PC-9 (cell line): ENCODE results near the gene CCDC88C.

Source experiments
- CTCF ChIP-seq: fragments of 200-600 bp; sonication (generic); conservative IDR thresholded peaks from 2 replicates; pipeline ENCODE4 v1.6.1; 2017; ENCODE audit warnings: mixed run types, antibody characterized with exemption, mild to moderate bottlenecking, moderate library complexity
- EZH2 ChIP-seq: fragments of 200-600 bp; sonication (generic); IDR thresholded peaks from 2 replicates; pipeline ENCODE4 v1.8.0; 2017; ENCODE audit warnings: antibody characterized with exemption, low read depth

DNA sequence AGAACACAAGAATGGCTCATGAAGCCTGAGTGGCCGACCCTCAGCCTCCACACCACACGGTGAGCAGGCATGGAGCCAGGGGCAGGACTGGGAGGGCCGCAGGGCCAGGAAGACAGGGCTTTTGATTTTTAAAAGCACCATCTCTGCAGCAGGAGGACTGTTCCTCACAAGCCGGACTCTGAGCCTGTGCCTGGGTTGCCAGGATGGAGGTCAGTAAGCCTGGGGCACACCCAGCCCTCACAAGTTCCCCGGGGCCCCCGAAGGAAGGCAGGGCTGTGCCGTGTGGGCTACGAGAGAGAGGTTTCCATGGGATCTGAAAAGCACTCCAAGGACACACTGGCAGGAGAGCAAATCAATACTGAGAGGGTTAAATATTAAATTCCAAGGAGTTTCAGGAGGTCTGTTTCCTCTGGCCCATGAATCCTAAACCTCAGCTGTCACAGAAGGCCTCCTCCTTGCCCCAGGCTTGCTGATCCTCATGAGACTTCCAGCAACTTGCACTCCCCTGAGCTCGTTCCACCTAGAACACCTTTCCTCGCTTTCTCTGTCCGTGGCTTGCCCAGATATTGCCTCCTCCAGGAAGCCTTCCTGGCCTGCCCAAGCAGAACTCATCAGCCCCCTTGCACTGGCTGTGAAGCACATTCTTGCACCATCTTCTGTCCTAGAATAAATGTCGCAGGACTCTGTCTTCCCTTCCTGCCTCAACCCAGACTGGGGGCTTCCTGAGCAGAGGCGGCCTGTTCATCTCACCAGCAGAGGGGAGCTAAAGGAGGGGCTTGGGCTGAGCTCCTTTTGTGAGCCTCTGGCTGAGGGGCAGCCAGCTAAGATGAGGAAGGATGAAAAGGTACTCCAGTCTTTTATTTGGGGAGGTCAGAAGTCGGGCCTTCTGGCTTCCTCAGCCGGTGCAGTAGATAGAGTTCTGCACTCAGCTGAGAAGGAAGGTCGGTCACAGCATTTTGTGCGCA lies 64.6 kb downstream of the CCDC88C start:
- TF ChIP-seq CTCF (no peak), EZH2 (no peak)
